Measurements from ENCODE around the gene OPRPN.

OPRPN gene, protein sequence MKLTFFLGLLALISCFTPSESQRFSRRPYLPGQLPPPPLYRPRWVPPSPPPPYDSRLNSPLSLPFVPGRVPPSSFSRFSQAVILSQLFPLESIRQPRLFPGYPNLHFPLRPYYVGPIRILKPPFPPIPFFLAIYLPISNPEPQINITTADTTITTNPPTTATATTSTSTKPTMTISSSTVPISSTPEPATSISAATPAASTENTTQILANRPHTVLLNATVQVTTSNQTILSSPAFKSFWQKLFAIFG

DNA sequence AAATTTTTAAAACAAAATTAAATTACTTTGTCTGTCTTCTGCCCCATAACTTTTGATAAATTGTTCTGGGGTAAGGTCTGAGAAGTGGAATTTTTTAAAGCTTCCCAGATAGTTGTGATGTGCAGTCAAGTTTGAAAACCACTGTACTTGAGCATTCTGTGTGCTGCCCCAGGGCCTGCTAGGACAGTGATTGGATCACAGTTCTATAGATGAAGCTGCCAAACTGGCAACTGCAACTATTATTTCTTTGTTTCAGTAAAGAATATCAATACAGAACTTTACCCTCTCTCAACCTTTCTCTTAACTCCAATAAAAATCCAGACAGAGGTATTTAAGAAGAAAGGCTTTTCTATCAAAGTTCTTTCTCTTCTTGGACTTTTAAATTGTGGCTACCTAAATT, at the start of gene OPRPN:
Gene OPRPN (plus strand): TSS at position 361 of the 400 bp plus-strand sequence. CDS start 1,346 bp downstream, outside the sequence.
- no peak for DNase-seq

DNA sequence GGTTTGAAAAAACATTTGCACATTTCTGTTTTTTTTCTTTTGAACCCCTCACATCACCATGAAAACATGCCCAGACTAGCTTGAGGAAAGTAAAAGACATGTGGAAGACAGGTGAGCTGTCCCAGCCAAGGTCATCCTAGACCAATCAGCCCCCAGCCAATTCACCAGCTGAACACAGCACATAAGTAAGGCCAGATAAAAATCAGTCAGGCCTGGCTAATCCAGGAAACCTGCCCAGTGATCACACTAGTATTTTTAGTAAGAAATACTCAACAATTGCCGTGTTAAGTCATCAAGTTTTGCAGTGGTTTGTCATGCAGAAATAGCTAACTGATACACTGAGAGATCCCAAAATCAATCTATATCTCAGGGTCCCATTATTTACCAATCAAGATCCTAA, 41.6 kb upstream of the OPRPN start:
- DNase-seq = no peak

DNA sequence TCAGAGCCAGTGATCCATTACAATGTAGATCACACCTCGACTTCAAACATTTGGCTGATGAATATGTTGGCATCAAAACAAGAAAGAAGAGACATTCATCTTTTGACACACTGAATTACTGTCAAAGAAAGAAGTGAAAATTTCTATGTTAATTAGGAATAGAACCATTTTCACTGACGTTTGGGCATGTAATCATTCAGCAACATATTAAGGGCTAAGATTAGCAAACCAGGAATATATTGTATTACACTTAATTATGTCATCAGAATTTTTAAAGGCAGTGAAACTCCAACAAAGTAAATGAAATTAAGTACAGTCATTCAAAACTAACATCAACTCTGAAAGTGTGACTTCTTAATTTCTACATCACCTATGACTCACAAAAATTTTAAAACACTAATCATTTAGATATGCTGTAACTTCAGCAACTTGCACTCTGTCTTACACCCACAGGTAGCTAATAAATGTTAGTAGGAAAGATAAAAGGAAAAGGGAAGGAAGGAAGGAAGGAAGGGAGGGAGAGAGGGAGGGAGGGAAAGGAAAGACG, 38.6 kb upstream of the OPRPN start:
- DNase-seq = no peak

DNA sequence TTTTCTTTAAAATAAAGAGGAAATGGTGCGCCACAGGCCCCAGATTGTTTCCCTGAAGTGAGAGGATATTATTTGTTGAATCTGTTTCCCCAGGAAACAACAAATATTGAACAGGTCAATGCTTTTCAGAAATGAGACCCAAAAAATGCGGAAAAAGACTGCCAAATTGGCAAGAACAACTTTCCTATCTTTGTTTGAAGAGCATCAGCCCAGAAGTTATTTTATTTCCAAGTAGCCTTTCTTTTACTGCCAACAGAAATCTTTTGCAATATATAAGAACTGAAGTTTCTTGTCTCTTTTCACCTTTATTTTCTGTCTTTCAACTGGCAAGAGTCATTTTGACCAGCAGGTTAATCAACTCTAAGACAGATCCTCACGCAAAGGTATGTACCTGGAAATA, 37.3 kb upstream of the OPRPN start, which contains the start of gene SMR3A:
Gene SMR3A (plus strand): TSS at position 301 of the 400 bp plus-strand sequence. CDS start 1,356 bp downstream, outside the sequence.
- DNase-seq = no peak

DNA sequence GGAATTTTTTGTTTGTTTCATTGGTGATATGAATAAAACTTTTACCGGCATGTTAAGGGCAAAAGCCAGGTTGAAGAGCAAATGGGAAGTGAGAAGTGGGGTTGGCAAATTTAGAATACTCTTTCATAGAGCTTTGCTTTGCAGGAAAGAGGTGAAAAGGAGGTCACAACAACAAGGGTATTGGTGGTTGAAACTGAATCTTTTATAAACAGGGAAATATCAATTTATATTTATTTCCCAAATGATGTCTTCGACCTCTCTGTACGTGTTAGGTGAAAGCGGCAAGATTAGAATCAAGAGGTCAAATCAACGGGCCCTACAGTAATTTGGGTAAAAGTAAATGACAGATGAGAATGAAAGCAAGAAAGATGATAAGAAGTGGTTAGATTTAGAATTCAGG, 33.7 kb upstream of the OPRPN start:
- no peak for DNase-seq

DNA sequence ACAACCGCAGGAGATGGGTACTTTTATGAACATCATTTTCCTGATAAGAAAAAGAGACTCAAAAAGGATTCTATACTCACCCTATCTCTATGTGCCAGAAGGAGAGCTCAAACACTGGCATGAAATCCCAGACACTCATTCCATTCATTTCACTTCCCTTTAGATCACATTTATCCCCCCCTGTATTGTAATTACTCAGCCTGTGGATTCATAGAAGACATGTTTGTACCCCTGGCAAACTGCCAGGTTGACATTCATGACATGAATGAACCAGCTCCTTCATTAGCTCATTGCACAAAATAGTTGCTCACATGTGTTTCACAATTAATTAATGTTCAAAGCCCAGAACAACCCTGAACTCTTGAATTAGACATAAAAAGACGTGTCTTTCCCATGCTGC, 32.3 kb upstream of the OPRPN start:
- DNase-seq = no peak

DNA sequence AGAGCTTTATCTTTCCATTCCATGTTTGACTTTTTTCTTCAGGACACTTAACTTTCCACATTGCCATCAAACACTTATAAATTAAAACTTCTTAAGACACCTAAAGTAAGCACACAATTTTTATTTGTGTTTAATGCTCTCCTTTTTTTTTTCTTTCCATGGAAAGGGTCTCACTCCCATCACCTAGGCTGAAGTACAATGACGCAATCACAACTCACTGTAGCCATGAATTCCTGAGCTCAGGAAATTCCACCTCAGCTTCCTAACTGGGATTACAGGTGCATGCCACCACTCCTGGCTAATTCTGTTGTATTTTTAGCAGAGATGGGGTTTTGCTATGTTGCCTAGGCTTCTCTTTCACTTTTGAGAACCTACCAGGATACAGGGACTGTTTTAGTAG, 29.9 kb upstream of the OPRPN start:
- no peak for DNase-seq

DNA sequence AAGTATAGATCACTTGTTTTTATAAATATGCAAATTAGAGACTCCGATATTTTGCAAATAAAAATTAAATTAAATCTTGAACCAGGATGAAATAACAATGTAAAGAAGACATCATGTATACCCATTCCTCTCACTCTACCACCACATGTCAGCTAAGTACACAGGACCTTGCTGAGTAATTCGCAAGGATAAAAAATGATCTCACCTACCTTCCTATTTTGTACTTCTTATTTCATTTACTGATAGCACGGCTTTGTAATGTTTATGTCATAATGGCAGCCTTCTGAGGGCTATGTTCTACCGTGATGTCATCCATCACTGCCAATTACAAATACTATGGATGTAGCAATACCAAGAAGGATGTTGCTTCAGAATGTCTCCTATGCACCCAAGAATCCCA, 25.8 kb upstream of the OPRPN start:
- no peak for DNase-seq

DNA sequence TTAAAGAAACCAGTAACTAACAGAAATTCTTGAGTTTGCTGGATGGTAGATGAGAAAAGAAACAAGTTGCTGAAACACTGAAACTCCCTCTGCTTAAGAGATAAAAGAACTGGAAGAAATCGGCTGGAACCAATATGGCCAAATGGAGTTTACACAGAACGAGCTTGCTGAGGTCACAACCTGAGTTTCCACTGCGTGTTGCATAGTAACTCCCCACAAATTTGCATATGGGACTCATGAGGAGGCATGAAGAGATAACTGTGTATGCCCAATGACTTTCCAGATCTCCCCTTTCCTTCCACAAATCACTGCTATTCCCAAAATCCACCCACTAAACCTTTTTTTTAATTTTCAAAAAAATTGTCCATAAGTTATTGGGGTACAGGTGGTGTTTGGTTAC, 25.0 kb upstream of the OPRPN start:
- no peak for DNase-seq

DNA sequence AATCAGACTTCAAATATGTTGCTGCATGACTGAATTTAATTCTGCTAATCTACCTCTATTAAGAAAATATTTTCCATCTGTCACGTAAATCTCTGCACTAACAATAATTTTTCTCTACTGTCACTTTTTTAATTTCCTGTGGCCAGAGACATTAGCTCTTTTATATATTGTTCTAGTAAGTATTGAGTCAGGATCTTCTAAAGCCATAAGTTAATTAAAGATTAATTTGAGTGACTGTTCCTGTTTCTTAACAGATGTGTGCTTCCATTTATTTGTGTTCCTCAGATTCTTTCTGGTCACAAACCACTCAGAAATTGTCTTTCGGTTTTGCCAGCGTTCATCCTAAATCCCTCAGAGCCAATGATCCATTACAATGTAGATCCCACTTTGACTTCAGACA, 17.2 kb upstream of the OPRPN start:
- DNase-seq = no peak

DNA sequence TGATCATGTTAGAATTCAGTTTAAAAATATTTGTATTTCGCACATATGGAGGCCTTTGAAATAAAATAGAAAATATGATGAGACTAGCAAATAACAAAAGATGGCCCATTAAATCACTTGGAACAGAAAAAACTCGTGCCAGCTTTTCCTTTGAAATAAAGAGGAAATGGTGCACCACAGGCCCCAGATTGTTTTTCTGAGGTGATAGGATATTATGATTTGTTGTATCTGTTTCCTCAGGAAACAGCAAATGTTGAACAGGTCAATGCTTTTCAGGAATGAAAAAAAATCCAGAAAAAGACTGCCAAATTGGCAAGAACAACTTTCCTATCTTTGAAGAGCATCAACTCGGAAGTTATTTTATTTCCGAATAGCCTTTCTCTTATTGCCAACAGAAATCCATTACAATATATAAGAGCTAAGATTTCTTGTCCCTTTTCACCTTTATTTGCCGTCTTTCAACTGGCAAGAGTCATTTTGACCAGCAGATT, 15.0 kb upstream of the OPRPN start, which contains the start of gene SMR3B:
Gene SMR3B (plus strand): TSS at position 441 of the 491 bp plus-strand sequence. CDS start 1,380 bp downstream, outside the sequence.
- DNase-seq = no peak

DNA sequence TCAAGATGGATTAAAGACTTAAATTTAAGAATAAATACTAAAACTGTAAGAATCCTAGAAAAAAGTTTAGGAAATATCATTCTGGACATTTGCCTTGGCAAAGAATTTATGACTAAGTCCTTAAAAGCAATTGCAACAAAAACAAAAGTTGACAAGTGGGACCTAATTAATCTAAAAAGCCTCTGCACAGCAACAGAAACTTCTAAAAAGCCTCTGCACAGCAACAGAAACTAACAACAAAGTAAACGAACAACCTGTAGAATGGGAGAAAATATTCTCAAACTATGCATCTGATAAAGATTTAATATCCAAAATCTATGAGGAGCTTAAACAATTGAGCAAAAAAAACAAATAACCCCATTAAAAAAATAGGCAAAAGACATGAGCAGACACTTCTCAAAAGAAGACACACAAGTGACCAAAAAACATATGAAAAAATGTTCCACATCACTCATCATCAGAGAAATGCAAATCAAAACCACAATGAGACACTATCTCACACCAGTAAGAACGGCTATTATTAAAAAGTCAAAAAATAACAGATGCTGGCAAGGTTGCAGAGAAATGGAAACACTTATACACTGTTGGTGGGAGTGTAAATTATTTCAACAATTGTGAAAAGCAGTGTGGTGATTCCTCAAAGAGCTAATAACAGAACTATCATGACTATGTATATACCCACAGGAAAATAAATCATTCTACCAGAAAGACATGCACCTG, 5.5 kb upstream of the OPRPN start:
- DNase-seq = no peak

DNA sequence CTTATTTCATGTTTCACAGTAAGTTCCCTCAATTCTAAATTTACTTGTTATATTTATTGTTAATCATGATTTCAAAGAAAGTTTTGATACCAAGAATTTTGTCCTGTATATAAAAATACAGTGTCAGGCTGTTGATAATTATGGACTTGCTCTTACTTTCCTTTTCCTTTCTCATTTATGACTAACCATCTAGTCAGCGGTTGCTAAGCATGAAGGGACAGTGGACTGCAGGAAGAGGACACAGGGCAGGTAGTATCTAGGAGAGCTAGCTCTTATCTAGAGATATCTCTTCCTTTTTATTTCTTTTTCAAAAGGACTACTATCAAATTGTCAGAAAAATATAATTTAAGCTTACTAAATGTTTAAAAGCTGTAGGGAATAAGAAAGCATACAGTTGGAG, 1.6 kb downstream of the OPRPN start:
- no peak for DNase-seq

DNA sequence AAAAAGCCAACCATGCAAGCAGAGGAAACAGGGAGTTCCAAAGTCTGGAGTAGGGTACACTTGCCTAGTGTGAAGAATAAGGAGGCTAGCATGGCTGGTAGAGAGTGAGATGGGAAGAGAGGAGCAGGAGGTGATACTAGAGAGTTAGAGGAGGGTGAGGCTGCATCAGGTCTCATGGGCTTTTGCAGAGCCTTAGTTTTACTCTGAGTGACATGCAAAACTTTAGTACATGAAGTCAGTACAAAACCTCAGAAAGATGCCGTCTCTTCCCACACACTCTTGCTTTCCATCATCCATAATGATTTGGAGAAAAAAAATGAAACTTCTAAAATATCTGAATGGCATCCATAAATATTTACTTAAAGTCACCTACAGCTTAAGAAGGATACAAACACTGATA, 5.0 kb downstream of the OPRPN start:
- DNase-seq = no peak

DNA sequence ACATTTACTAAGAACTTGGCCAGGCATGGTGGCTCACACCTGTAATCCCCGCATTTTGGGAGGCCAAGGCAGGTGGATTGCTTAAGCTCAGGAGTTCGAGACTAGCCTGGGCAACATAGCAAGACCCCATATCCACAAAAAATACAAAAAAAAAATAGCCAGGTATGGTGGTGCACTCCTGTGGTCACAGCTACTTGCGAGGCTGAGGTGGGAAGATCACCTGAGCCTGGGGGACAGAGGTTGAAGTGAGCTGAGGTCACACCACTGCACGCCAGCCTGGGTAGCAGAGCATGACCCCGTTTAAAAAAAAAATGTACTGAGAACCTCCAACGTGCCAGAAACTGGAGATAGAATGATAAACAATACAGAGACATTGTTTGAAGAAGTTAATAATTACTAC, 8.0 kb downstream of the OPRPN start:
- no peak for DNase-seq

DNA sequence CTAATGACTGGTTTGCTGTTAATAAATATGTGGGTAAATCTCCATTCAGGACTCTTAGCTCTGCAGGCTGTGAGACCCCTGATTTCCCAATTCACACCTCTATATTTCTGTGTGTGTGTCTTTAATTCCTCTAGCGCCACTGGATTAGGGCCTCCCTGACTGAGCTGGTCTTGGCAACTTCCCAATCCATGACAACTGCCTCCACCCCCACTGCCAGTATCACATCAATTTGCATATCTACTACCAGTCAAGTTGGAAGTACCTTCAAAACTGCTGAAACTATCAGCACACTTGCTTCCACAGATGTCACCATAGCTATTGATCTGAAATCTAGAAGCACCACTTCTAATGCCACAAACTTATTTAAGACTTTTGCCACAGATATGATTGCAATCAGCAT, 27.6 kb downstream of the OPRPN start:
- no peak for DNase-seq

DNA sequence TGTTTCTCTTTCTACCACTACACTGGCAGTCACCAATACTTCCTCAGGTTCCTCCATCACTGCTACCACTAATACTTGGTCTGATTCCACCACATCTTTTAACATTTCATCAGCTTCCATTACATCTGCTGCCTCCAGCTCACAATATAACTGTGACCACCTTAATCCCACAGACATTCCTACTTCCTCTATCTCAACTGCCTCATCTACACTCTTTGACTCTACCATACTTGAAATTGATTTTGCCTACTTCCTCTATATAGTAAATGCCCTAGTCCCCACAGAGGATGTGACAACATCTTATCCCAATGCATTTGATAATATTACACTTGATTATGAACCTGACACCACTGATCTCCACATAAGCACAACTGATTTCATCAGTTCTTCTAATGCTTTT, 29.0 kb downstream of the OPRPN start:
- DNase-seq = no peak

DNA sequence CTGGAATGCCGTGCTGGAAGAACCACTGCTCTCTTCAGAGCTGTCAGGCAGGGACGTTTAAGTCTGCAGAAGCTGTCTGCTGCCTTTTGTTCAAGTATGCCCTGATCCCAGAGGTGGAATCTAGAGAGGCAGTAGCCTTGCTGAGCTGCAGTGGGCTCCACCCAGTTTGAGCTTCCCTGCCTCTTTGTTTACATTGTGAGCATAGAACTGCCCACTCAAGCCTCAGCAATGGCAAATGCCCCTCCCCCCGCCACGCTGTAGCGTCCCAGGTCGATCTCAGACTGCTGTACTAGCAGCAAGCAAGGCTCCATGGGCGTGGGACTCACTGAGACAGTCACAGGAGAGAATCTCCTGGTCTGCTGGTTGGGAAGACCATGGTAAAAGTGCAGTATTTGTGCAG, 39.5 kb downstream of the OPRPN start:
- no peak for DNase-seq

DNA sequence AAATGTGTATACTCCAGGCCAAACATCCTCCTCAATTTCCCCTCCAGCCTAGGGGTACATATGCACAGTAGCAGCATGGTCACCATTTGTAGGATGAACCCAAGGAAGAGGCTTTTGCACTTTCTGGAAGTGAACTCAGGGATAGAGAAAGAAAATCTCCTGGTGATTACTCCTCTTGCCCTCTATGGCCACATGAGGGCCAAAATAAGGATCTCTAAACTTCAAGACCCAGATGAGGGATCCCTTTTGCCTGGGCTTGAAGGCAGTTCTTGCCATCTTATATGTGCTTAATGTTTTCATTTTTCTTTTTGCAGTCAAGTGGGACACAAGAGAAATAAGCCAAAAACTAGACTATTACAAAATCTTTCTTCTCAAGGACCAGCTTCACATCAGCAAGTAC, 44.7 kb downstream of the OPRPN start:
- no peak for DNase-seq

DNA sequence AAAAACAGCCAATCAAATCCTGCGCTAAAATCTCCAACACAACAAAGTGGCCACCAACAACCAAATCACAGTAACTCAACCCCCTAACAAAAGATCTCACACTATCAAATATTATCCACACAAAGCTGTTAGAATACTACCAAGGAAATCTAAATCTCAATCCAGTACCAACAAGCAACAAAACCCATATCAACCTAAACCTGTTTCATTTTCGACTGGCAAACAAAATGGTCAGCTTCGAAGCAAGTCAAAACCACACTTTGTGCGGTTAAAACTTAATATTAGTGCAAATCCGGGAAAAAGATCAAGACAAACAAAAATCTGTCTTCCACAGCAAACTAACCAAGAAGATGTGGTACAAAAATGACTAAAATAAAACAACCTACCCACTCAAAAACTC, 45.6 kb downstream of the OPRPN start:
- no peak for DNase-seq

DNA sequence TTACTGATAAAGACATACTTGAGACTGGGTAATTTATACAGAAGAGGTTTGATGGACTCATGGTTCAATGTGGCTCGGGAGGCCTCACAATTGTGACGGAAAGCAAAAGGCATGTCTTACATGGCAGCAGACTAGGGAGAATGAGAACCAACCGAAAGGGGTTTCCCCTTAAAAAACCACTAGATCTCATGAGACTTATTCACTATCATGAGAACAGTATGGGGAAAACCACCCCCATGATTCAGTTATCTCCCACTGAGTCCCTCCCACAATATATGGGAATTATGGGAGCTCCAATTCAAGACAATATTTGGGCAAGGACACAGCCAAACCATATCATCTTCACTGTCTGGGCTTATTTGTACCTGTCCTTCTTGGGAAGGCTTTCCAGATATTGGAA, 51.5 kb downstream of the OPRPN start:
- no peak for DNase-seq

DNA sequence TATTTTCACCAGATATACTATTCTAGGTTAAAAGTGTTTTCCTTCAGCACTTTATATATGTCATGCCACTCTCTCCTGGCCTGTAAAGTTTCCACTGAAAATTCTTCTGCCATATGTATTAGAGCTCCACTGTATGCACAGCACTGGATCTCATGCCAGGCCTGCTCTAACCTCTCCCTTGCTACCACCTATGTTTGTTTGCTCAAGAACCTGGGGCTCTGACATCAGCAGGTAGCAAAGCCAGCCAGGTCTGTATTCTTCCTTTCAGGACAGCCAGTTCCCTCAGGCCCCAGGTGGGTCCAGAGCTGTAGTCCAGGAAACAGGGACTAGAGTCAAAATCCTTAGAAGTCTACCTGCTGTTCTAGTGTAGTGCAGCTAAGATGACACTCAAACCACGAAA, 55.2 kb downstream of the OPRPN start:
- no peak for DNase-seq

All from CD4-positive, alpha-beta T cell treated with Interferon gamma for 1 hour (primary cell).